Left colon (tissue), 2 donors: ENCODE data around the gene TIMM50. TPM values are rescaled to one million over a fixed set of nuclear protein-coding genes. Genes with fewer than 3 reads are reported as not detected.

ENCODE experiments used
- total RNA-seq, 2 donors: library from RNA; stranded (reverse); fragmentation: NEBNext Ultra II Directional; extraction: Animal tissue kit (Norgen Biotek cat#: 25700); gene quantifications; one replicate each; pipeline ENCODE4 v1.2.1, GENCODE V29; 2021
- donor health status: DM: no; HTN: no; CAD: no.
- donor health status: DM: yes; HTN: yes; CAD: no.

TIMM50 gene
- total RNA-seq, 2 donors from 2014 or later, result 40.8 to 47.8 TPM

Other genes with a start within 250 kb of the TIMM50 start
- not detected for gene IFNL3, start 235.8 kb upstream of the TIMM50 start, total RNA-seq
- not detected for gene IFNL4, start 232.0 kb upstream of the TIMM50 start, total RNA-seq
- not detected for gene IFNL2, start 212.4 kb upstream of the TIMM50 start, total RNA-seq
- not detected for gene IFNL1, start 184.4 kb upstream of the TIMM50 start, total RNA-seq
- under 1 TPM; 0.18 to 0.61 TPM for gene LRFN1, start 160.0 kb upstream of the TIMM50 start, total RNA-seq
- gene GMFG, start 144.8 kb upstream of the TIMM50 start, total RNA-seq, result 10 to 100 TPM in 1 of 2 donors, 1 to 10 TPM in 1; 7.0 to 17.8 TPM
- gene SAMD4B, start 138.4 kb upstream of the TIMM50 start, total RNA-seq, result 10 to 100 TPM; 65.2 to 72.2 TPM
- gene PAF1, start 89.7 kb upstream of the TIMM50 start, total RNA-seq, result 10 to 100 TPM; 30.5 to 31.2 TPM
- gene MED29, start 89.5 kb upstream of the TIMM50 start, total RNA-seq, result 10 to 100 TPM; 30.4 to 32.4 TPM
- 100 to 1,000 TPM; 152 to 391 TPM for gene ZFP36, start 74.0 kb upstream of the TIMM50 start, total RNA-seq
- gene PLEKHG2, start 68.2 kb upstream of the TIMM50 start, total RNA-seq, result 1 to 10 TPM; 6.2 to 9.3 TPM
- 1,000 to 10,000 TPM; 1,556 to 1,578 TPM for gene RPS16, start 44.9 kb upstream of the TIMM50 start, total RNA-seq
- 100 to 1,000 TPM in 1 of 2 donors, 10 to 100 TPM in 1; 89.1 to 101 TPM for gene SUPT5H, start 35.3 kb upstream of the TIMM50 start, total RNA-seq
- under 1 TPM in 1 of 2 donors, not detected in 1; 0.12 TPM for gene DLL3, start 18.1 kb downstream of the TIMM50 start, total RNA-seq
- not detected for gene SELENOV, start 34.3 kb downstream of the TIMM50 start, total RNA-seq
- under 1 TPM; 0.15 to 0.75 TPM for gene EID2B, start 52.0 kb downstream of the TIMM50 start, total RNA-seq
- gene EID2, start 59.3 kb downstream of the TIMM50 start, total RNA-seq, result 10 to 100 TPM; 10.4 to 10.6 TPM
- not detected for gene LGALS13, start 121.7 kb downstream of the TIMM50 start, total RNA-seq
- gene LGALS16, start 175.1 kb downstream of the TIMM50 start, total RNA-seq, result not detected
- not detected for gene LGALS14, start 223.6 kb downstream of the TIMM50 start, total RNA-seq